HCT116 (cell line): ENCODE measurements around the gene ZNF346. TPM values are rescaled to one million over a fixed set of nuclear protein-coding genes. Genes with fewer than 3 reads are reported as not detected.

Experiments
- ATAC-seq: fragments of 200-7000 bp; cut with Tn5 transposase; 2 replicates; pipeline ENCODE4 v1.9.1; 2020; ENCODE audit warnings: mild to moderate bottlenecking, moderate library complexity
- BruUV-seq: library from RNA; stranded (reverse); fragments of 400-500 nt; replicated peaks from 2 replicates; lab custom pipeline; 2021; lab: Mats Ljungman, UMichigan
- CTCF ChIA-PET: fragments of 300-600 bp; sonication (Branson Sonifier 250); formaldehyde crosslinking; loops from one replicate; lab custom pipeline; 2021; ENCODE audit warnings: antibody characterized with exemption; lab: Charles Lee
- POLR2A ChIA-PET: fragments of 300-600, 350-600 bp; sonication (Branson Sonifier 250); formaldehyde crosslinking; loops from one replicate; lab custom pipeline; 2021; ENCODE audit warnings: antibody characterized with exemption; lab: Charles Lee
- RAD21 ChIA-PET, 2 experiments: fragments of 300-600 bp; sonication (Branson Sonifier 250); formaldehyde crosslinking; loops; one replicate each; lab custom pipeline; 2023; ENCODE audit warnings: low total read pairs in 2 of 2; ENCODE audit not compliant: uncharacterized antibody in 2 of 2, unreplicated experiment in 2 of 2, low non-redundant PET in 1 of 2; lab: Charles Lee
- DNase-seq: peaks from one replicate; pipeline ENCODE4 v3.0.0-alpha.2; 2010; ENCODE audit warnings: low read depth, low spot score
- H2AFZ ChIP-seq: fragments of 200-600 bp; shearing (Covaris generic), sonication (generic); 2 replicates; pipeline ENCODE4 v1.6.1; 2017; ENCODE audit warnings: low read depth, mixed run types, mixed read lengths, antibody characterized with exemption, low read length; ENCODE audit not compliant: poor library complexity, severe bottlenecking
- H3K27ac ChIP-seq: 2 replicates; pipeline ENCODE4 v1.5.1; 2012; ENCODE audit warnings: low read depth, low read length
- H3K27me3 ChIP-seq: fragments of 200-600 bp; sonication (generic); 2 replicates; pipeline ENCODE4 v1.6.1; 2016; ENCODE audit warnings: mixed run types, low read length, mixed read lengths; ENCODE audit not compliant: insufficient read depth
- H3K36me3 ChIP-seq, 2 experiments: fragments of 200-500 bp in 1 of 2; fragments of 200-600 bp in 1 of 2; sonication (Bioruptor generic) in 1 of 2; sonication (generic) in 1 of 2; 2 replicates each; pipeline versions ENCODE4 v1.5.1 to v1.6.1; 2014 to 2016; ENCODE audit warnings: low read length in 2 of 2, inconsistent platforms in 1 of 2, mixed read lengths in 1 of 2, mixed run types in 1 of 2; ENCODE audit not compliant: insufficient read depth in 2 of 2, control insufficient read depth in 1 of 2
- H3K4me1 ChIP-seq, 2 experiments: fragments of 200-600 bp in 1 of 2; sonication (generic) in 1 of 2; 2 replicates each; pipeline versions ENCODE4 v1.5.1 to v1.6.1; 2012 to 2017; ENCODE audit warnings: low read length in 2 of 2, inconsistent platforms in 1 of 2, mild to moderate bottlenecking in 1 of 2, mixed read lengths in 1 of 2, mixed run types in 1 of 2, moderate library complexity in 1 of 2; ENCODE audit not compliant: insufficient read depth in 2 of 2, control insufficient read depth in 1 of 2
- H3K4me2 ChIP-seq: fragments of 200-600 bp; sonication (generic); 2 replicates; pipeline ENCODE4 v1.6.1; 2017; ENCODE audit warnings: mixed run types, low read length, mixed read lengths
- H3K4me3 ChIP-seq, 2 experiments: fragments of 200-600 bp in 1 of 2; sonication (generic) in 1 of 2; replicated peaks in 1 of 2; 2 replicates each; pipeline ENCODE4 v1.5.1; 2011 to 2016; ENCODE audit warnings: low read length in 2 of 2, control low read depth in 1 of 2, low read depth in 1 of 2, mild to moderate bottlenecking in 1 of 2, mixed read lengths in 1 of 2, mixed run types in 1 of 2
- H3K79me2 ChIP-seq: fragments of 200-600 bp; sonication (generic); 2 replicates; pipeline ENCODE4 v1.6.1; 2017; ENCODE audit warnings: mild to moderate bottlenecking, mixed run types, low read length, moderate library complexity, mixed read lengths; ENCODE audit not compliant: insufficient read depth
- H3K9ac ChIP-seq: fragments of 200-600 bp; sonication (generic); 2 replicates; pipeline ENCODE4 v1.6.1; 2016; ENCODE audit warnings: low read length, mixed read lengths
- H3K9me2 ChIP-seq: fragments of 200-600 bp; sonication (generic), shearing (Covaris generic); 2 replicates; pipeline ENCODE4 v1.6.1; 2017; ENCODE audit warnings: mixed run types, mild to moderate bottlenecking, moderate library complexity; ENCODE audit not compliant: insufficient read depth
- H3K9me3 ChIP-seq, 2 experiments: fragments of 200-500 bp in 1 of 2; fragments of 200-600 bp in 1 of 2; sonication (Bioruptor generic) in 1 of 2; sonication (generic) in 1 of 2; 2 replicates each; pipeline ENCODE4 v1.6.1; 2014 to 2017; ENCODE audit warnings: low read length in 2 of 2, mixed read lengths in 2 of 2, inconsistent platforms in 1 of 2, low read depth in 1 of 2, mild to moderate bottlenecking in 1 of 2, mixed run types in 1 of 2, moderate library complexity in 1 of 2; ENCODE audit not compliant: control insufficient read depth in 1 of 2, insufficient read depth in 1 of 2
- H4K20me1 ChIP-seq: fragments of 200-600 bp; sonication (generic), shearing (Covaris generic); 2 replicates; pipeline ENCODE4 v1.6.1; 2017; ENCODE audit warnings: mixed run types, mild to moderate bottlenecking, moderate library complexity; ENCODE audit not compliant: insufficient read depth
- CEBPB ChIP-seq: IDR thresholded peaks from 2 replicates; pipeline ENCODE4 v1.6.1; 2012; ENCODE audit warnings: low read depth
- CTCF ChIP-seq, 3 experiments: fragments of 200-600 bp in 1 of 3; sonication (generic) in 1 of 3; IDR thresholded peaks in 2 of 3; conservative IDR thresholded peaks in 1 of 3; 2 replicates each; pipeline ENCODE4 v1.5.1; 2012 to 2017; ENCODE audit warnings: low read depth in 2 of 3, low read length in 2 of 3, antibody characterized with exemption in 1 of 3, borderline replicate concordance in 1 of 3, control low read depth in 1 of 3, mild to moderate bottlenecking in 1 of 3, mixed read lengths in 1 of 3, mixed run types in 1 of 3, moderate library complexity in 1 of 3; ENCODE audit not compliant: insufficient read depth in 1 of 3
- EZH2 ChIP-seq: fragments of 200-600 bp; sonication (generic); IDR thresholded peaks from 2 replicates; pipeline ENCODE4 v1.6.1; 2017; ENCODE audit warnings: antibody characterized with exemption, mixed run types
- MAX ChIP-seq: IDR thresholded peaks from 2 replicates; pipeline ENCODE4 v1.6.1; 2012
- POLR2AphosphoS5 ChIP-seq: IDR thresholded peaks from 2 replicates; pipeline ENCODE4 v1.6.1; 2011; ENCODE audit warnings: mild to moderate bottlenecking, low read depth, low read length, moderate library complexity
- RAD21 ChIP-seq: IDR thresholded peaks from 2 replicates; pipeline ENCODE4 v1.6.1; 2012; ENCODE audit warnings: low read depth, mild to moderate bottlenecking
- SP1 ChIP-seq: IDR thresholded peaks from 2 replicates; pipeline ENCODE4 v1.6.1; 2012; ENCODE audit warnings: low read depth
- SRF ChIP-seq: IDR thresholded peaks from 2 replicates; pipeline ENCODE4 v1.6.1; 2012; ENCODE audit warnings: low read depth
- intact Hi-C: fragments of 100-400 bp; cut with micrococcal nuclease; formaldehyde crosslinking; loops from 2 replicates; pipeline ENCODE4 v1.10.0; 2022
- total RNA-seq: library from RNA; stranded (reverse); gene quantifications from one replicate; pipeline ENCODE4 v1.2.1, GENCODE V29; 2021; ENCODE audit not compliant: unreplicated experiment
- TF ChIP-seq, protein P1 (sequence below): IDR thresholded peaks from 2 replicates; pipeline ENCODE4 v1.6.1; 2012; ENCODE audit warnings: low read depth
- TF ChIP-seq, protein P2 (sequence below): IDR thresholded peaks from 2 replicates; pipeline ENCODE4 v1.6.1; 2012

Gene ZNF346
- total RNA-seq, 1 experiment from 2014 or later: 13.7 TPM

- no peak for DNase-seq
- no TSS peak for BruUV-seq
- Histone ChIP-seq H3K9ac (no peak overlapping the region), H3K4me1 (peaks cover 0 to 7% of the 10 kb centered on the region in 2 experiments; a peak in 2 of 4 replicates), H3K9me2 (no peaks in the 10 kb centered on the region), H4K20me1 (no peaks in the 10 kb centered on the region), H3K27ac (no peak overlapping the region), H2AFZ (no peak overlapping the region), H3K36me3 (peaks cover 0 to 7% of the 10 kb centered on the region in 2 experiments; a peak in 1 of 4 replicates), H3K27me3 (no peaks in the 10 kb centered on the region), H3K9me3 (no peaks in the 10 kb centered on the region), H3K4me2 (no peak overlapping the region), H3K79me2 (peaks cover 73% of the 10 kb centered on the region), H3K4me3 (no peak overlapping the region)
- no peak for ATAC-seq
- ChIA-PET CTCF (interaction anchor here (0.6 to 1.2 kb wide), 2 partner anchors 44 to 97 kb away, joined by 3 read pairs; no protein-coding TSS in a partner anchor), RAD21 (no interaction called here), POLR2A (interaction anchor here (1.3 kb wide), 1 partner anchor 22 kb away, joined by 4 read pairs; no protein-coding TSS in a partner anchor)
- no peak for TF ChIP-seq CTCF (IDR thresholded peaks at IDR 0.05 in 2 of 3, conservative IDR thresholded peaks at IDR 0.05 in 1 of 3; ENCODE audit: borderline replicate concordance in 1 of 3, insufficient read depth in 1 of 3, low read depth in 2 of 3, low read length in 2 of 3)
- intact Hi-C loops: no loop called here
Observed at GRCh38 chr5:177027665-177028064, 5.2 kb downstream of the ZNF346 start.

DNA sequence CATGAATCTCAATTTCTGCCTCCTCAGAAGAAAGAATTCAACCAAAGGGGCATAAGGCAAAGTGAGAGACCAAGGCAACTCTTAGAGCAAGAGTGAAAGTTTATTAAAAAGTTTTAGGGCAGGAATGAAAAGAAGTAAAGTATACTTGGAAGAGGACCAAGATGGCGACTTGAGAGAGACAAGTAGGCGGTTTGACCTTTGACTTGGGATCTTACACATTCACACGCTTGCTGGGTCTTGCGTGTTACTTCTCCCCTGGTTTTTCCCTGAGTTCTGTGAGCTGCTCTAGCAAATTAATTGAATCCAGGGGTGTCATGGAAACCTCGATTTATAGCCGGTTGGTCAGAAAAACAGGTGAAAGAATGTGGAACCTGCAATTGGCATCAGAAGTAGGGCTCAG, 7.0 kb downstream of the ZNF346 start:
- CTCF ChIA-PET: no interaction called here
- intact Hi-C loops: no loop called here
- no peak for TF ChIP-seq CEBPB
- no peak for TF ChIP-seq SRF
- TF ChIP-seq CTCF (IDR thresholded peaks at IDR 0.05 in 2 of 3, conservative IDR thresholded peaks at IDR 0.05 in 1 of 3; ENCODE audit: borderline replicate concordance in 1 of 3, insufficient read depth in 1 of 3, low read depth in 2 of 3, low read length in 2 of 3): no peak
- TF ChIP-seq, protein P1, sequence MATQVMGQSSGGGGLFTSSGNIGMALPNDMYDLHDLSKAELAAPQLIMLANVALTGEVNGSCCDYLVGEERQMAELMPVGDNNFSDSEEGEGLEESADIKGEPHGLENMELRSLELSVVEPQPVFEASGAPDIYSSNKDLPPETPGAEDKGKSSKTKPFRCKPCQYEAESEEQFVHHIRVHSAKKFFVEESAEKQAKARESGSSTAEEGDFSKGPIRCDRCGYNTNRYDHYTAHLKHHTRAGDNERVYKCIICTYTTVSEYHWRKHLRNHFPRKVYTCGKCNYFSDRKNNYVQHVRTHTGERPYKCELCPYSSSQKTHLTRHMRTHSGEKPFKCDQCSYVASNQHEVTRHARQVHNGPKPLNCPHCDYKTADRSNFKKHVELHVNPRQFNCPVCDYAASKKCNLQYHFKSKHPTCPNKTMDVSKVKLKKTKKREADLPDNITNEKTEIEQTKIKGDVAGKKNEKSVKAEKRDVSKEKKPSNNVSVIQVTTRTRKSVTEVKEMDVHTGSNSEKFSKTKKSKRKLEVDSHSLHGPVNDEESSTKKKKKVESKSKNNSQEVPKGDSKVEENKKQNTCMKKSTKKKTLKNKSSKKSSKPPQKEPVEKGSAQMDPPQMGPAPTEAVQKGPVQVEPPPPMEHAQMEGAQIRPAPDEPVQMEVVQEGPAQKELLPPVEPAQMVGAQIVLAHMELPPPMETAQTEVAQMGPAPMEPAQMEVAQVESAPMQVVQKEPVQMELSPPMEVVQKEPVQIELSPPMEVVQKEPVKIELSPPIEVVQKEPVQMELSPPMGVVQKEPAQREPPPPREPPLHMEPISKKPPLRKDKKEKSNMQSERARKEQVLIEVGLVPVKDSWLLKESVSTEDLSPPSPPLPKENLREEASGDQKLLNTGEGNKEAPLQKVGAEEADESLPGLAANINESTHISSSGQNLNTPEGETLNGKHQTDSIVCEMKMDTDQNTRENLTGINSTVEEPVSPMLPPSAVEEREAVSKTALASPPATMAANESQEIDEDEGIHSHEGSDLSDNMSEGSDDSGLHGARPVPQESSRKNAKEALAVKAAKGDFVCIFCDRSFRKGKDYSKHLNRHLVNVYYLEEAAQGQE: no peak
- TF ChIP-seq MAX: no peak
- no peak for TF ChIP-seq SP1
- no peak for TF ChIP-seq EZH2
- TF ChIP-seq RAD21: no peak
- TF ChIP-seq, protein P2, sequence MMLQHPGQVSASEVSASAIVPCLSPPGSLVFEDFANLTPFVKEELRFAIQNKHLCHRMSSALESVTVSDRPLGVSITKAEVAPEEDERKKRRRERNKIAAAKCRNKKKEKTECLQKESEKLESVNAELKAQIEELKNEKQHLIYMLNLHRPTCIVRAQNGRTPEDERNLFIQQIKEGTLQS: no peak
- no peak for TF ChIP-seq POLR2AphosphoS5

More for the DNA sequence above, 7.0 kb downstream of the ZNF346 start:
- Histone ChIP-seq H3K79me2 (peaks cover 72% of the 10 kb centered on the region), H3K9ac (no peak overlapping the region), H3K4me2 (no peak overlapping the region), H3K4me3 (no peak overlapping the region), H3K27me3 (no peaks in the 10 kb centered on the region), H3K9me3 (no peaks in the 10 kb centered on the region), H3K27ac (no peak overlapping the region), H3K4me1 (no peaks in the 10 kb centered on the region; a peak in 1 of 4 replicates), H3K36me3 (peaks cover 0 to 9% of the 10 kb centered on the region in 2 experiments; a peak in 2 of 4 replicates), H3K9me2 (no peaks in the 10 kb centered on the region), H2AFZ (no peak overlapping the region), H4K20me1 (no peaks in the 10 kb centered on the region)
- BruUV-seq: no TSS peak
- DNase-seq: no peak
- ChIA-PET POLR2A (no interaction called here), RAD21 (no interaction called here)
- ATAC-seq: no peak
